ENCODE results near the gene TBC1D13. TPM values are rescaled to one million over a fixed set of nuclear protein-coding genes. Genes with fewer than 3 reads are reported as not detected.
"Not testable (repeated sequence)": the region's sequence is repeated elsewhere in the genome, so short reads cannot be mapped to it uniquely, and the experiment has no call there.

The TBC1D13 gene
- total RNA-seq, 1 donor from 2014 or later: 33.6 TPM

- DNase-seq (ENCODE audit: low spot score): no peak
These were observed 59.6 kb downstream of the TBC1D13 start for GRCh38 chr9:128846680-128847030.

- no peak for DNase-seq (ENCODE audit: low spot score)
These were observed 60.8 kb downstream of the TBC1D13 start for GRCh38 chr9:128847803-128848202.

GRCh38 chr9:128851024-128851423, 64.0 kb downstream of the TBC1D13 start:
- DNase-seq (ENCODE audit: low spot score): not testable (repeated sequence)

GRCh38 chr9:128851779-128852600, 64.9 kb downstream of the TBC1D13 start:
- not testable (repeated sequence) for DNase-seq (ENCODE audit: low spot score)

- DNase-seq (ENCODE audit: low spot score): not testable (repeated sequence)
These were observed 65.6 kb downstream of the TBC1D13 start for GRCh38 chr9:128852646-128853045.

- not testable (repeated sequence) for DNase-seq (ENCODE audit: low spot score)
These were observed 67.4 kb downstream of the TBC1D13 start for GRCh38 chr9:128854454-128854853.

GRCh38 chr9:128858476-128858875, 71.4 kb downstream of the TBC1D13 start:
- not testable (repeated sequence) for DNase-seq (ENCODE audit: low spot score)

Other genes with a start within 250 kb of the TBC1D13 start
- 398 TPM for gene SPTAN1, start 234.7 kb upstream of the TBC1D13 start, total RNA-seq
- 36.1 TPM for gene DYNC2I2, start 130.4 kb upstream of the TBC1D13 start, total RNA-seq
- gene SET, start 98.0 kb upstream of the TBC1D13 start, total RNA-seq: 390 TPM
- 11.1 TPM for gene PKN3, start 84.8 kb upstream of the TBC1D13 start, total RNA-seq
- 26.3 TPM for gene ZDHHC12, start 63.1 kb upstream of the TBC1D13 start, total RNA-seq
- 46.6 TPM for gene ZER1, start 15.3 kb upstream of the TBC1D13 start, total RNA-seq
- gene ENDOG, start 31.2 kb downstream of the TBC1D13 start, total RNA-seq: 21.7 TPM
- gene SPOUT1, start 42.5 kb downstream of the TBC1D13 start, total RNA-seq: 55.7 TPM
- 13.0 TPM for gene KYAT1, start 94.7 kb downstream of the TBC1D13 start, total RNA-seq
- 37.1 TPM for gene LRRC8A, start 94.9 kb downstream of the TBC1D13 start, total RNA-seq
- gene PHYHD1, start 133.7 kb downstream of the TBC1D13 start, total RNA-seq: 26.6 TPM
- 14.2 TPM for gene DOLK, start 160.3 kb downstream of the TBC1D13 start, total RNA-seq
- gene NUP188, start 160.4 kb downstream of the TBC1D13 start, total RNA-seq: 52.1 TPM
- gene SH3GLB2, start 241.1 kb downstream of the TBC1D13 start, total RNA-seq: 317 TPM
- 58.2 TPM for gene MIGA2, start 249.4 kb downstream of the TBC1D13 start, total RNA-seq

Data from ureter (tissue), 1 donor.